SK-N-SH (cell line): ENCODE data around the gene MMP24OS. TPM values are rescaled to one million over a fixed set of nuclear protein-coding genes. Genes with fewer than 3 reads are reported as not detected.

Experiments used
- CTCF ChIA-PET: fragments of 300-600, 350-600 bp; formaldehyde crosslinking; extraction: SDS; loops from one replicate; lab custom pipeline; 2021; lab: Yijun Ruan, JAX
- POLR2A ChIA-PET: fragments of 350-600 bp; sonication (Branson Sonifier 250); formaldehyde crosslinking; extraction: SDS; loops from one replicate; lab custom pipeline; 2020; ENCODE audit warnings: antibody characterized with exemption, inconsistent platforms; lab: Yijun Ruan, JAX
- DNase-seq: peaks from one replicate; pipeline ENCODE4 v3.0.0; 2012
- H2AFZ ChIP-seq: fragments of 200-600 bp; sonication (generic); 2 replicates; pipeline ENCODE4 v1.8.1; 2016; ENCODE audit warnings: antibody characterized with exemption, mild to moderate bottlenecking, low read depth
- H3F3A ChIP-seq: fragments of 200-600 bp; sonication (generic); replicated peaks from 2 replicates; pipeline ENCODE3; 2016; ENCODE audit warnings: antibody characterized with exemption, mild to moderate bottlenecking; ENCODE audit not compliant: insufficient read depth
- H3K27ac ChIP-seq, 2 experiments: fragments of 200-500 bp in 1 of 2; fragments of 200-600 bp in 1 of 2; sonication (Bioruptor generic) in 1 of 2; sonication (generic), shearing (Covaris generic) in 1 of 2; 2 replicates each; pipeline versions ENCODE4 v1.5.1 to v1.6.1; 2014 to 2016; ENCODE audit warnings: low read depth in 2 of 2, inconsistent platforms in 1 of 2, low read length in 1 of 2, mild to moderate bottlenecking in 1 of 2, mixed read lengths in 1 of 2
- H3K27me3 ChIP-seq: fragments of 200-600 bp; sonication (generic), shearing (Covaris generic); 2 replicates; pipeline ENCODE4 v1.6.1; 2016; ENCODE audit warnings: mixed run types; ENCODE audit not compliant: insufficient read depth
- H3K36me3 ChIP-seq, 2 experiments: fragments of 200-500 bp in 1 of 2; fragments of 200-600 bp in 1 of 2; sonication (Bioruptor generic) in 1 of 2; sonication (generic) in 1 of 2; replicated peaks in 1 of 2; 2 replicates each; pipeline versions ENCODE3 to v1.5.1; 2014 to 2016; ENCODE audit warnings: low read length in 1 of 2, mild to moderate bottlenecking in 1 of 2; ENCODE audit not compliant: insufficient read depth in 2 of 2, control insufficient read depth in 1 of 2
- H3K4me1 ChIP-seq, 2 experiments: fragments of 200-500 bp in 1 of 2; fragments of 200-600 bp in 1 of 2; sonication (Bioruptor generic) in 1 of 2; sonication (generic), shearing (Covaris generic) in 1 of 2; 2 replicates each; pipeline versions ENCODE4 v1.5.1 to v1.6.1; 2014 to 2016; ENCODE audit warnings: low read depth in 1 of 2, low read length in 1 of 2, mixed run types in 1 of 2; ENCODE audit not compliant: insufficient read depth in 2 of 2, control insufficient read depth in 1 of 2
- H3K4me2 ChIP-seq: fragments of 200-600 bp; sonication (generic), shearing (Covaris generic); 2 replicates; pipeline ENCODE4 v1.6.1; 2017; ENCODE audit warnings: mixed run types
- H3K4me3 ChIP-seq, 2 experiments: fragments of 200-500 bp in 1 of 2; fragments of 200-600 bp in 1 of 2; sonication (Bioruptor generic) in 1 of 2; sonication (generic), shearing (Covaris generic) in 1 of 2; 2 replicates each; pipeline versions ENCODE4 v1.5.1 to v1.8.1; 2014 to 2016; ENCODE audit warnings: low read depth in 2 of 2, inconsistent platforms in 1 of 2, low read length in 1 of 2, mild to moderate bottlenecking in 1 of 2, mixed read lengths in 1 of 2, moderate library complexity in 1 of 2
- H3K79me2 ChIP-seq: fragments of 200-600 bp; sonication (generic); 2 replicates; pipeline ENCODE4 v1.8.1; 2017; ENCODE audit warnings: mild to moderate bottlenecking; ENCODE audit not compliant: insufficient read depth
- H3K9ac ChIP-seq: fragments of 200-600 bp; sonication (generic); 2 replicates; pipeline ENCODE4 v1.6.1; 2017; ENCODE audit warnings: mixed run types
- H3K9me2 ChIP-seq: fragments of 200-600 bp; sonication (generic); 2 replicates; pipeline ENCODE4 v1.6.1; 2017; ENCODE audit warnings: mixed run types
- H3K9me3 ChIP-seq: fragments of 200-600 bp; sonication (generic); 2 replicates; pipeline ENCODE4 v1.6.1; 2017; ENCODE audit warnings: mixed run types, mild to moderate bottlenecking, moderate library complexity
- H4K20me1 ChIP-seq: fragments of 200-600 bp; sonication (generic); 2 replicates; pipeline ENCODE4 v1.6.1; 2017; ENCODE audit warnings: mild to moderate bottlenecking, mixed run types; ENCODE audit not compliant: insufficient read depth
- ELF1 ChIP-seq: IDR thresholded peaks from 2 replicates; pipeline ENCODE4 v1.4.0; 2012
- EZH2phosphoT487 ChIP-seq: fragments of 200-600 bp; sonication (generic); IDR thresholded peaks from 2 replicates; pipeline ENCODE4 v1.6.1; 2017; ENCODE audit warnings: low read depth, mixed run types, mild to moderate bottlenecking, antibody characterized with exemption, moderate library complexity, borderline replicate concordance
- FOXJ3 ChIP-seq: sonication (generic); formaldehyde crosslinking; IDR thresholded peaks from 2 replicates; pipeline ENCODE4 v1.5.1; 2020; ENCODE audit warnings: mild to moderate bottlenecking, missing genetic modification reagents
- GABPA ChIP-seq: IDR thresholded peaks from 2 replicates; pipeline ENCODE4 v1.4.0; 2012; ENCODE audit warnings: low read depth, mild to moderate bottlenecking
- GATA2 ChIP-seq: sonication (generic); formaldehyde crosslinking; IDR thresholded peaks from 2 replicates; pipeline ENCODE4 v1.5.0; 2020; ENCODE audit warnings: mild to moderate bottlenecking, missing genetic modification reagents
- MEF2A ChIP-seq: IDR thresholded peaks from 2 replicates; pipeline ENCODE4 v1.4.0; 2012; ENCODE audit warnings: low read depth, borderline replicate concordance
- MXI1 ChIP-seq: IDR thresholded peaks from 2 replicates; pipeline ENCODE4 v1.6.1; 2012; ENCODE audit warnings: mild to moderate bottlenecking, low read depth, low read length, improper control_type of control experiment
- NFIC ChIP-seq: IDR thresholded peaks from 2 replicates; pipeline ENCODE4 v1.4.0; 2012; ENCODE audit warnings: borderline replicate concordance
- NRF1 ChIP-seq: IDR thresholded peaks from 2 replicates; pipeline ENCODE4 v1.6.1; 2012; ENCODE audit warnings: low read depth, mild to moderate bottlenecking, low read length
- RAD21 ChIP-seq: IDR thresholded peaks from 2 replicates; pipeline ENCODE4 v1.6.1; 2012; ENCODE audit warnings: mild to moderate bottlenecking, low read length
- RFX5 ChIP-seq: IDR thresholded peaks from 2 replicates; pipeline ENCODE4 v1.6.1; 2012; ENCODE audit warnings: mild to moderate bottlenecking, improper control_type of control experiment, low read length
- TCF12 ChIP-seq: IDR thresholded peaks from 2 replicates; pipeline ENCODE4 v1.4.0; 2012
- USF1 ChIP-seq: IDR thresholded peaks from 2 replicates; pipeline ENCODE4 v1.4.0; 2012; ENCODE audit warnings: low read depth, borderline replicate concordance
- WGBS: methylation state at CpG from one replicate; pipeline ENCODE4 v1.1.6; 2017; ENCODE audit warnings: low lambda C conversion rate; 5-methylcytosine and 5-hydroxymethylcytosine counted together
- polyA plus RNA-seq, 3 experiments: library from polyadenylated mRNA; depleted of rRNA; stranded (reverse); fragments of >200 nt; gene quantifications; 2 replicates each; pipeline ENCODE4 v1.2.3, GENCODE V29; 2012
- TF ChIP-seq, protein P1 (sequence below): fragments of 150-350 bp; IDR thresholded peaks from 2 replicates; pipeline ENCODE4 v1.6.1; 2016; ENCODE audit warnings: mild to moderate bottlenecking, low read depth, low read length

Gene MMP24OS
- polyA plus RNA-seq, 1 of the 3 experiments (the other 2 are of a cell fraction): 53.1 TPM

DNA sequence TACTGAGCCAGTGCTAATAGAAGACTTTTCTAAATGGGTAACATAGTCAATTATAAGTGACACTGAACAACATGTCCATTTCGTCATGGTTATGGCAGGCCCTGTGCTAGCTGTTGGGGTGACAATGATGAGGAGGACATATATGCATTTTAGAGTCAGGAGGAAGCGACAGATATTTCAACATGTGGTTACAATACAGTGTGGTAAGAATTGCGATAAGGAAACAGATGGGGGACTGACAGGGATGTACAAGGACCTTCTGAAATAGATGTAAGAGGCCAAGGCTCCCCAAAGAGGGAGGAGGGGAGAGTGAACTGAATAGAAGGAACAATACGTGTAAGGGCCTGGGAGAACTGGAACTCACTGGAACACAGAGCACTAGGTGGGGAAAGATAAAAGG is 39.8 kb downstream of the MMP24OS start:
- no peaks in the 10 kb centered on the region for H3F3A ChIP-seq
- H3K36me3 ChIP-seq: no peaks in the 10 kb centered on the region
- no peak for DNase-seq
- ChIA-PET CTCF (interaction anchor here (0.9 to 1.0 kb wide), 2 partner anchors 28 to 142 kb away, joined by 3 to 4 read pairs; no protein-coding TSS in a partner anchor), POLR2A (no interaction called here)
- no peaks in the 10 kb centered on the region for H3K27me3 ChIP-seq
- H4K20me1 ChIP-seq: no peaks in the 10 kb centered on the region
- no peaks in the 10 kb centered on the region for H3K9me2 ChIP-seq
- H3K27ac ChIP-seq: no peak overlapping the region
- 88% methylated on average over 4 of the region's 4 CpGs for WGBS
- H3K4me2 ChIP-seq: no peak overlapping the region
- TF ChIP-seq ELF1 (no peak), NFIC (no peak), EZH2phosphoT487 (no peak), RAD21 (no peak)
- no peaks in the 10 kb centered on the region for H3K9me3 ChIP-seq
- H3K4me3 ChIP-seq: no peak overlapping the region
- no peaks in the 10 kb centered on the region; a peak in 1 of 4 replicates for H3K4me1 ChIP-seq
- no peak overlapping the region for H3K9ac ChIP-seq
- H2AFZ ChIP-seq: no peak overlapping the region
- H3K79me2 ChIP-seq: no peaks in the 10 kb centered on the region

DNA sequence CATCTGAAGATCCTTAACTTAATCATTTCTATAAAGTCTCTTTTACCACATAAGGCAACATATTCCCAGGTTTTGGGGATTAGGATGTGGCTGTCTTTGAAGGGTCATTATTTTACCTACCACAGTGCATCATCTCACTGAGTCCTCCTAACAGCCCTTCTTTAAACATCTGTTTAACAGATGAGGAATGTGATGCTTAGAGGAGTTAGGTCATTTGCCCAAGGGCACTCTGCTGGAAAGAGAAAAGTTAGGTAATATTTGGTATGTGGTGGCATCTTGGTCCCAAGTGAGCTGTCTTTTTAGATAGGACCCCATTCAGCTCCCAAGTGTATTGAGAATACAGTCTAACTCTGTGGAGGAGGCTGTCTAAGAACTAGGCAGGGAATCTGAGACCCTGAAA is 40.4 kb downstream of the MMP24OS start:
- CTCF ChIA-PET: interaction anchor here (0.9 kb wide), 1 partner anchor 27 kb away, joined by 4 read pairs; no protein-coding TSS in a partner anchor
- no peak for TF ChIP-seq MXI1
- 0 out of 2 replicates have a peak, but pooled peaks have one; percentile 5 for TF ChIP-seq TCF12
- TF ChIP-seq, protein P1, sequence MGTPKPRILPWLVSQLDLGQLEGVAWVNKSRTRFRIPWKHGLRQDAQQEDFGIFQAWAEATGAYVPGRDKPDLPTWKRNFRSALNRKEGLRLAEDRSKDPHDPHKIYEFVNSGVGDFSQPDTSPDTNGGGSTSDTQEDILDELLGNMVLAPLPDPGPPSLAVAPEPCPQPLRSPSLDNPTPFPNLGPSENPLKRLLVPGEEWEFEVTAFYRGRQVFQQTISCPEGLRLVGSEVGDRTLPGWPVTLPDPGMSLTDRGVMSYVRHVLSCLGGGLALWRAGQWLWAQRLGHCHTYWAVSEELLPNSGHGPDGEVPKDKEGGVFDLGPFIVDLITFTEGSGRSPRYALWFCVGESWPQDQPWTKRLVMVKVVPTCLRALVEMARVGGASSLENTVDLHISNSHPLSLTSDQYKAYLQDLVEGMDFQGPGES: no peak
- no peak for DNase-seq

DNA sequence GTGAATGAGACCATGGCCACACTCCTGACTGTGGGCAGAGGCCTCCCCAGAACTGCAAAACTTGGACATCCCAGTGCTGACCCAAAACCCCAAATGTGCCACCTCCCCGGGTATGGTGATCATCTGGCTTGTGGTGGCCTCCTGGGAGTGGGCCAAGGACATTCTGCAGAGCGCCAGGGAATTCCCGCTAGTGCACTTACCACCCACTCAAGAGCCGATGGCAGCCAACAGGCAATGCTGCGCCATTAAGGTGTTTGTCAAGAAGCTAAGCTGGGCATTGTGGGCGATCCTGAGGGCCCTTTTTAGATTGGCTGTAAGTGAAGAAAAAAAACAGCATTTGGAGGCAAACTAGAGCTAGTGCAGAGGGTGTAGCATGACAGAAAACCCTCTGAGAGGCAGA is 42.0 kb downstream of the MMP24OS start:
- no peak overlapping the region for H3K27ac ChIP-seq
- H3K36me3 ChIP-seq: no peaks in the 10 kb centered on the region
- no peaks in the 10 kb centered on the region for H4K20me1 ChIP-seq
- DNase-seq: no peak
- peaks cover 0 to 9% of the 10 kb centered on the region in 2 experiments; a peak in 2 of 4 replicates for H3K4me1 ChIP-seq
- H3K79me2 ChIP-seq: no peaks in the 10 kb centered on the region
- H3K27me3 ChIP-seq: no peaks in the 10 kb centered on the region
- H3K9me3 ChIP-seq: no peaks in the 10 kb centered on the region
- ChIA-PET CTCF (no interaction called here), POLR2A (no interaction called here)
- WGBS: 95% methylated on average over 5 of the region's 6 CpGs
- no peak overlapping the region for H3K9ac ChIP-seq
- no peaks in the 10 kb centered on the region for H3K9me2 ChIP-seq
- TF ChIP-seq GABPA: no peak
- TF ChIP-seq NRF1: no peak
- TF ChIP-seq FOXJ3 (CRISPR knock-in tag): no peak
- no peak for TF ChIP-seq USF1
- no peak for TF ChIP-seq MEF2A
- TF ChIP-seq RFX5: no peak
- no peak for TF ChIP-seq GATA2 (CRISPR knock-in tag)
- no peak overlapping the region for H3K4me3 ChIP-seq
- peaks cover 17% of the 10 kb centered on the region for H3F3A ChIP-seq
- no peak overlapping the region for H3K4me2 ChIP-seq
- H2AFZ ChIP-seq: no peak overlapping the region

More for the DNA sequence above, 40.4 kb downstream of the MMP24OS start:
- Histone ChIP-seq H3K27ac (no peak overlapping the region), H2AFZ (no peak overlapping the region), H3F3A (peaks cover 5% of the 10 kb centered on the region), H3K27me3 (no peaks in the 10 kb centered on the region), H3K4me3 (no peak overlapping the region), H3K9me2 (no peaks in the 10 kb centered on the region), H4K20me1 (no peaks in the 10 kb centered on the region), H3K79me2 (no peaks in the 10 kb centered on the region), H3K4me2 (no peak overlapping the region), H3K9me3 (no peaks in the 10 kb centered on the region), H3K36me3 (no peaks in the 10 kb centered on the region), H3K4me1 (peaks cover 0 to 4% of the 10 kb centered on the region in 2 experiments; a peak in 2 of 4 replicates), H3K9ac (no peak overlapping the region)
- POLR2A ChIA-PET: no interaction called here
